AG04449 (cell line): ENCODE results near the gene GULP1.

Experiments used
- CTCF ChIA-PET: fragments of 350-600 bp; formaldehyde crosslinking; extraction: SDS; loops from one replicate; lab custom pipeline; 2021; ENCODE audit warnings: antibody characterized with exemption; lab: Yijun Ruan, JAX
- POLR2A ChIA-PET: fragments of 400-600, 350-600 bp; formaldehyde crosslinking; extraction: SDS; loops from one replicate; lab custom pipeline; 2020; ENCODE audit warnings: antibody characterized with exemption, inconsistent platforms; lab: Yijun Ruan, JAX
- DNase-seq: peaks from one replicate; pipeline ENCODE4 v3.0.0-alpha.2; 2010; ENCODE audit warnings: low read depth, low spot score
- H3K4me3 ChIP-seq: 2 replicates; pipeline ENCODE4 v1.5.1; 2011; ENCODE audit warnings: low read depth, mild to moderate bottlenecking, control low read depth, low read length
- TF ChIP-seq, protein P1 (sequence below): IDR thresholded peaks from one replicate; pipeline ENCODE4 v1.5.1; 2011; ENCODE audit warnings: mild to moderate bottlenecking, moderate library complexity, low read length, control low read depth, inconsistent platforms; ENCODE audit not compliant: insufficient read depth; ENCODE audit errors: missing control alignments

GULP1 gene

DNA sequence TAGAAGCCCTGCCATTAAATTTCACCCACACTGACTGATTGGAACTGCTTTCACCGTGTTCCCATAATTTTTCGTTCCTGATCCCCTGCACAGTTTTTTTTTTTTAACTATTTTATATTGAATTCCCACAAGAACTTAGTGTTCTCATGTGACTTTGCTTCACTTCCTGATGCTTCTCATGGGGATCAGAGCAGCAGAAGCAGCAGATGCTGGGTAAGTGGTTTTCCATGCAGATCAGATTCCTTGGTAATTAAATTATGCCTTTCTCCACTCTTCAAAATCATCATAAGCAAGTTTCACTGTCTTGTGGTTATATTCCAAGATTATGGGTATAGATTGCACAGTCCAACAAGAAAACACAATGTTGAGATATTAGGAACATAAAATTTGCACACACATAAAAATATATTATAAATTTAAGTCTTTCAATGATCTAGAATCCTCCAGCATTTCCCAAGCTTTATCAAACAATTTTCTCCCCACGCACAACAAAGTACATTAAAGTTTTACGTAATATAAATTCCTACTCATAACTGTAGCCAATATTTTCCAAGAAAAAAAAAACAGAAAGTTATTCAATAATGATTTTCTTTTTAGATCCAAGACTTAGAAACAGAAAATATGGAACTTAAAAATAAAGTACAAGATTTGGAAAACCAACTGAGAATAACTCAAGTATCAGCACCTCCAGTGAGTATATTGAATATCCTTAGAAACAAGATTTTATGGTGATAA is 277.9 kb downstream of the GULP1 start:
- POLR2A ChIA-PET: no interaction called here
- H3K4me3 ChIP-seq: no peak overlapping the region
- TF ChIP-seq, protein P1, sequence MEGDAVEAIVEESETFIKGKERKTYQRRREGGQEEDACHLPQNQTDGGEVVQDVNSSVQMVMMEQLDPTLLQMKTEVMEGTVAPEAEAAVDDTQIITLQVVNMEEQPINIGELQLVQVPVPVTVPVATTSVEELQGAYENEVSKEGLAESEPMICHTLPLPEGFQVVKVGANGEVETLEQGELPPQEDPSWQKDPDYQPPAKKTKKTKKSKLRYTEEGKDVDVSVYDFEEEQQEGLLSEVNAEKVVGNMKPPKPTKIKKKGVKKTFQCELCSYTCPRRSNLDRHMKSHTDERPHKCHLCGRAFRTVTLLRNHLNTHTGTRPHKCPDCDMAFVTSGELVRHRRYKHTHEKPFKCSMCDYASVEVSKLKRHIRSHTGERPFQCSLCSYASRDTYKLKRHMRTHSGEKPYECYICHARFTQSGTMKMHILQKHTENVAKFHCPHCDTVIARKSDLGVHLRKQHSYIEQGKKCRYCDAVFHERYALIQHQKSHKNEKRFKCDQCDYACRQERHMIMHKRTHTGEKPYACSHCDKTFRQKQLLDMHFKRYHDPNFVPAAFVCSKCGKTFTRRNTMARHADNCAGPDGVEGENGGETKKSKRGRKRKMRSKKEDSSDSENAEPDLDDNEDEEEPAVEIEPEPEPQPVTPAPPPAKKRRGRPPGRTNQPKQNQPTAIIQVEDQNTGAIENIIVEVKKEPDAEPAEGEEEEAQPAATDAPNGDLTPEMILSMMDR: no peak
- no peak for DNase-seq
- CTCF ChIA-PET: interaction anchor here (1.2 kb wide), 1 partner anchor 11 kb away, joined by 4 read pairs; no protein-coding TSS in a partner anchor

DNA sequence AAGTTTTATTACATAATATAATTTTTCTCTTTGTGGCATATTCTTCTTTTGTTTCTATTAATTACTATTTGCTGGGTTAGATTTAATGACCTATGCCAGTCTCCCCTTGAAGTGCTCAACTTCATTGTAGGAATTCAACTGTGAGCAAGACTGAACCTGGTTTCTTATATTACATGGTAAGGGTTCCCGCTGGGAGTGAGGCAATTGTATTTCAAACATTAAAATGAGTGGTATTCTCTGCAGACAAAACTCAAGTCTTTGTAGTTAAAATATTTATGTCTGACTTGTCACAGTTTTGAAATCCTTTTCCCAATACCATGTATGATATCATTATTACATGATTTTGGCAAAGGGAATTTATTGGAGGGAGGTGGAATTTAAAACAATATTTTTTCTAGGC is 278.7 kb downstream of the GULP1 start:
- DNase-seq: no peak
- ChIA-PET POLR2A (no interaction called here), CTCF (no interaction called here)
- TF ChIP-seq, protein P1: no peak
- no peak overlapping the region for H3K4me3 ChIP-seq

DNA sequence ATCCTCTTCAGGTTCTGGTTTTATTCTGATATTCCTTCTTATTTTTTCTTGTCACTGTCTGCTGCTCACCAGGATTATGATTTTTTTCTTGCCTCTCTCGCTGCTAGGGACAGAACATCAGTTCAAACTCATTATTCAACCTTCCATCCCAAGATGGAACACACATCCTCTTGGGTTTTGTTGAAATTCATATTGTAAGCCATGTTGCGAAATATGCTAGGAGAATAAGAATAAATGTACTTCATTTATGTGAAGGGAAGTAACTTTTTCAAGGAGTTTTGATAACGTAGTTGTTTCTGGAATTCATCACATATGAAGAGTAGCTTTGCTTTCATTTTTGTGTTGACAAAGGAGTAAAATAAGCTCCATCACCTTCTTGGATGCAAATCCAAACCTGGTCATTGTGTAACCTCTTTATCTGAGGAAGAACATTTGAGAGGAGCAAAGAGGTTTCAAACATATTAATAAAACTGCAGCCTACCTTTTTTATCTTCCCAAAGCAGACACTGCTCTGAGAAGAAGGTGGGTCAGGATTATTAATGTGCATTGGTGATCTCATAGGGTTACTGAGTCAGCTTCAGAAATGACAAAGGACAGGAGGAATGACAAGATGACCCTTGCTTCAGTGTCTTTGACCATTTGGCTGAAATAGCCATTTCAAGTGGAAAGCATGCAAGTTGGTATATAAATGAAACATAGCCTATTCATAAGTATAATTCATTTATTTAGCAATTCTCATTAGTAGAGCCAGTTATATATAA is 280.0 kb downstream of the GULP1 start:
- ChIA-PET CTCF (no interaction called here), POLR2A (no interaction called here)
- DNase-seq: no peak
- no peak overlapping the region for H3K4me3 ChIP-seq
- TF ChIP-seq, protein P1: no peak

DNA sequence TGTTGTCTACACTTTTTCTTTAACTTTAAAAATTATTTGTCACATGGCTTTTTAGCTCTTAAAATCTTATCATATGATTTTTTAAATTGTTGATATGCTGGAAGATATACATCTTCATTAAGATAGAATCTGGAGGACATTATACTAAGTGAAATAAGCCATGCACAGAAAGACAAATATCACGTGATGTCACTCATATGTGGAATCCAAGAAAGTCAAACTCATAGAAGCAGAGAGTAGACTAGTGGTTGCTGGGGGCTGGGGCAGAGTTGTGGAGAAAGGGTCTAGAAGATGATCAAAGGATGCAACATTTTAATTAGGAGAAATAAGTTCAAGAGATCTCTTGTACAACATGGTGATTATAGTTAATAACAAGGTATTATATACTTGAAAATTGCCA is 280.9 kb downstream of the GULP1 start:
- TF ChIP-seq, protein P1: no peak
- no peak overlapping the region for H3K4me3 ChIP-seq
- POLR2A ChIA-PET: no interaction called here
- CTCF ChIA-PET: interaction anchor here (0.7 kb wide), 1 partner anchor 298 kb away, joined by 3 read pairs; no protein-coding TSS in a partner anchor
- DNase-seq: no peak

DNA sequence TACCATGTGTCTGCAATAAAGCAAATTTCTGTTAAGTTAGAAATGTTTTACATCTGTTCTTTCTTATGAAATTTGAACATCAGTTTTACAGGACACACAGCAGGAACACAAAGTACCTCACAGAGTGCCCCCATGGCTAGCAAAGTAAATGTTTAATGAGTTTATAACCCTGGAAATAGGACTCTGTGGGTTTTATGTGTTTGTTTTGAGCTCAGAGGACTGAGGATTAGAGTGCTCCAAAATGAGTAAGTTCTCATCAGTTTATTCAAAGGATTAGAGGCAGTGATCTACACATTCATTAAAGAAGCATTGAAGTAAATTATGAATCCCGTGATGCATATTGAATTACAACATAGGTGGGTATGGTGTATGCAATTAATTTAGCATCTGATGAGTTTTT is 281.8 kb downstream of the GULP1 start:
- ChIA-PET POLR2A (no interaction called here), CTCF (no interaction called here)
- TF ChIP-seq, protein P1: no peak
- DNase-seq: no peak
- H3K4me3 ChIP-seq: no peak overlapping the region

GRCh38 chr2:188576006-188576405 is 284.3 kb downstream of the GULP1 start:
- TF ChIP-seq, protein P1: no peak
- H3K4me3 ChIP-seq: no peak overlapping the region
- DNase-seq: no peak
- POLR2A ChIA-PET: no interaction called here
- CTCF ChIA-PET: no interaction called here
